IPS-15b (cell line): ENCODE data around the gene IL17RB.

Experiments used
- H3K27me3 ChIP-seq: one replicate; pipeline ENCODE4 v1.6.1; 2013; ENCODE audit warnings: low read length; ENCODE audit not compliant: control insufficient read depth, insufficient read depth
- H3K36me3 ChIP-seq: one replicate; pipeline ENCODE4 v1.6.1; 2013; ENCODE audit warnings: low read length; ENCODE audit not compliant: control insufficient read depth, insufficient read depth
- H3K4me1 ChIP-seq: one replicate; pipeline ENCODE4 v1.6.1; 2013; ENCODE audit warnings: mild to moderate bottlenecking, low read length; ENCODE audit not compliant: control insufficient read depth, insufficient read depth
- H3K4me3 ChIP-seq: one replicate; pipeline ENCODE4 v1.5.1; 2013; ENCODE audit warnings: low read depth, low read length
- H3K9ac ChIP-seq: one replicate; pipeline ENCODE4 v1.6.1; 2013; ENCODE audit warnings: low read depth, mild to moderate bottlenecking, low read length
- H3K9me3 ChIP-seq: one replicate; pipeline ENCODE4 v1.6.1; 2013; ENCODE audit warnings: mild to moderate bottlenecking, low read length; ENCODE audit not compliant: control insufficient read depth, insufficient read depth

The IL17RB gene

GRCh38 chr3:53836084-53836872, 10.1 kb upstream of the IL17RB start:
- Histone ChIP-seq H3K4me3 (no peak overlapping the region), H3K4me1 (no peaks in the 10 kb centered on the region), H3K27me3 (no peaks in the 10 kb centered on the region), H3K36me3 (no peaks in the 10 kb centered on the region), H3K9me3 (no peaks in the 10 kb centered on the region), H3K9ac (no peak overlapping the region)

- H3K4me3 ChIP-seq: no peak overlapping the region
- no peak overlapping the region for H3K9ac ChIP-seq
- no peaks in the 10 kb centered on the region for H3K27me3 ChIP-seq
- no peaks in the 10 kb centered on the region for H3K9me3 ChIP-seq
- no peaks in the 10 kb centered on the region for H3K36me3 ChIP-seq
- H3K4me1 ChIP-seq: no peaks in the 10 kb centered on the region
These were observed 9.0 kb upstream of the IL17RB start for GRCh38 chr3:53837331-53837730.

- no peaks in the 10 kb centered on the region for H3K9me3 ChIP-seq
- no peak overlapping the region for H3K9ac ChIP-seq
- H3K4me1 ChIP-seq: peaks cover 4% of the 10 kb centered on the region
- no peaks in the 10 kb centered on the region for H3K27me3 ChIP-seq
- H3K4me3 ChIP-seq: no peak overlapping the region
- no peaks in the 10 kb centered on the region for H3K36me3 ChIP-seq
These were observed 5.1 kb upstream of the IL17RB start for GRCh38 chr3:53841296-53841695.

- Histone ChIP-seq H3K27me3 (peaks cover 9% of the 10 kb centered on the region), H3K9me3 (no peaks in the 10 kb centered on the region), H3K4me1 (peaks cover 4% of the 10 kb centered on the region), H3K4me3 (no peak overlapping the region), H3K9ac (no peak overlapping the region), H3K36me3 (no peaks in the 10 kb centered on the region)
These were observed 3.8 kb upstream of the IL17RB start for GRCh38 chr3:53842436-53843194.

GRCh38 chr3:53843195-53844177, 2.9 kb upstream of the IL17RB start:
- Histone ChIP-seq H3K27me3 (peaks cover 15% of the 10 kb centered on the region), H3K4me3 (peak overlapping the region; percentile 13), H3K9ac (no peak overlapping the region), H3K36me3 (no peaks in the 10 kb centered on the region), H3K9me3 (no peaks in the 10 kb centered on the region), H3K4me1 (peaks cover 4% of the 10 kb centered on the region)

GRCh38 chr3:53844262-53845102, 1.9 kb upstream of the IL17RB start:
- Histone ChIP-seq H3K36me3 (no peaks in the 10 kb centered on the region), H3K4me3 (no peak overlapping the region), H3K9ac (no peak overlapping the region), H3K4me1 (peaks cover 4% of the 10 kb centered on the region), H3K9me3 (no peaks in the 10 kb centered on the region), H3K27me3 (peaks cover 15% of the 10 kb centered on the region)

- peak overlapping the region; percentile 76 for H3K9ac ChIP-seq
- H3K9me3 ChIP-seq: no peaks in the 10 kb centered on the region
- H3K4me3 ChIP-seq: peak overlapping the region; percentile 76
These were observed 1.1 kb upstream of the IL17RB start for GRCh38 chr3:53845103-53845880.

GRCh38 chr3:53845881-53846133, 561 bp upstream of the IL17RB start:
- H3K36me3 ChIP-seq: no peaks in the 10 kb centered on the region
- peak overlapping the region; percentile 76 for H3K4me3 ChIP-seq
- no peaks in the 10 kb centered on the region for H3K9me3 ChIP-seq
- H3K27me3 ChIP-seq: peaks cover 15% of the 10 kb centered on the region
- peaks cover 4% of the 10 kb centered on the region for H3K4me1 ChIP-seq
- peak overlapping the region; percentile 76 for H3K9ac ChIP-seq

More at GRCh38 chr3:53845103-53845880, 1.1 kb upstream of the IL17RB start:
- no peaks in the 10 kb centered on the region for H3K36me3 ChIP-seq
- peaks cover 15% of the 10 kb centered on the region for H3K27me3 ChIP-seq
- H3K4me1 ChIP-seq: peaks cover 4% of the 10 kb centered on the region

GRCh38 chr3:53846851-53847155, 435 bp downstream of the IL17RB start:
- Histone ChIP-seq H3K9ac (no peak overlapping the region), H3K4me3 (peak overlapping the region; percentile 76)

GRCh38 chr3:53849916-53850315, 3.5 kb downstream of the IL17RB start:
- Histone ChIP-seq H3K9me3 (no peaks in the 10 kb centered on the region), H3K4me1 (no peaks in the 10 kb centered on the region), H3K9ac (no peak overlapping the region), H3K4me3 (no peak overlapping the region), H3K27me3 (peaks cover 15% of the 10 kb centered on the region), H3K36me3 (no peaks in the 10 kb centered on the region)

More at GRCh38 chr3:53846851-53847155, 435 bp downstream of the IL17RB start:
- Histone ChIP-seq H3K9me3 (no peaks in the 10 kb centered on the region), H3K36me3 (no peaks in the 10 kb centered on the region), H3K4me1 (peaks cover 4% of the 10 kb centered on the region), H3K27me3 (peaks cover 15% of the 10 kb centered on the region)
